Effector memory CD8-positive, alpha-beta T cell (primary cell): Measurements from ENCODE around the gene RIC8B.

Experiments
- ATAC-seq: fragments of 150-1000 bp; cut with Tn5 transposase; replicated peaks from 2 replicates; pipeline ENCODE4 v1.10.0; 2021; ENCODE audit warnings: mild to moderate bottlenecking, moderate library complexity
- DNase-seq, 3 experiments: peaks; one replicate each; pipeline ENCODE4 v3.0.0; 2021
- H3K27ac Mint-ChIP-seq, 2 donors: one replicate each; pipeline ENCODE4 v1.8.0; 2022; ENCODE audit warnings: mild to moderate bottlenecking in 2 of 2, mixed read lengths in 2 of 2, moderate library complexity in 2 of 2
- H3K27me3 Mint-ChIP-seq, 2 donors: one replicate each; pipeline ENCODE4 v1.8.0; 2022; ENCODE audit warnings: mixed read lengths in 2 of 2
- H3K36me3 Mint-ChIP-seq: one replicate; pipeline ENCODE4 v1.8.0; 2022; ENCODE audit warnings: mild to moderate bottlenecking, moderate library complexity, mixed read lengths; ENCODE audit not compliant: insufficient read depth
- H3K4me1 Mint-ChIP-seq, 2 donors: one replicate each; pipeline ENCODE4 v1.8.0; 2022; ENCODE audit warnings: low read depth in 2 of 2, mixed read lengths in 2 of 2
- H3K4me3 Mint-ChIP-seq, 2 donors: one replicate each; pipeline ENCODE4 v1.8.0; 2022; ENCODE audit warnings: mild to moderate bottlenecking in 2 of 2, mixed read lengths in 2 of 2, moderate library complexity in 2 of 2
- H3K9me3 Mint-ChIP-seq, 2 donors: one replicate each; pipeline ENCODE4 v1.8.0; 2022; ENCODE audit warnings: mixed read lengths in 2 of 2

RIC8B gene

GRCh38 chr12:106897981-106898901 is 123.8 kb downstream of the RIC8B start:
- no peak overlapping the region for H3K27ac Mint-ChIP-seq
- H3K36me3 Mint-ChIP-seq = no peaks in the 10 kb centered on the region
- no peaks in the 10 kb centered on the region for H3K9me3 Mint-ChIP-seq
- peaks cover 30 to 46% of the 10 kb centered on the region in 2 donors for H3K27me3 Mint-ChIP-seq
- no peak overlapping the region for H3K4me3 Mint-ChIP-seq
- H3K4me1 Mint-ChIP-seq = peaks cover 4 to 6% of the 10 kb centered on the region in 2 donors
- DNase-seq (no peak), ATAC-seq (no peak)

- Mint-ChIP-seq H3K9me3 (no peaks in the 10 kb centered on the region), H3K27me3 (peaks cover 40 to 55% of the 10 kb centered on the region in 2 donors), H3K27ac (no peak overlapping the region), H3K36me3 (no peaks in the 10 kb centered on the region), H3K4me3 (no peak overlapping the region), H3K4me1 (peaks cover 6% of the 10 kb centered on the region in 2 donors)
- DNase-seq (no peak), ATAC-seq (no peak)
These were observed 126.1 kb downstream of the RIC8B start for GRCh38 chr12:106900554-106900953.

- no peak overlapping the region for H3K4me3 Mint-ChIP-seq
- DNase-seq (no peak), ATAC-seq (no peak)
- H3K27ac Mint-ChIP-seq = no peak overlapping the region
- peaks cover 5 to 6% of the 10 kb centered on the region in 2 donors for H3K4me1 Mint-ChIP-seq
- no peaks in the 10 kb centered on the region for H3K36me3 Mint-ChIP-seq
- H3K27me3 Mint-ChIP-seq = peaks cover 41 to 63% of the 10 kb centered on the region in 2 donors
- no peaks in the 10 kb centered on the region for H3K9me3 Mint-ChIP-seq
These were observed 126.8 kb downstream of the RIC8B start for GRCh38 chr12:106901276-106901675.

- Mint-ChIP-seq H3K9me3 (no peaks in the 10 kb centered on the region), H3K4me3 (no peak overlapping the region), H3K4me1 (peaks cover 3 to 5% of the 10 kb centered on the region in 2 donors), H3K27me3 (peaks cover 48 to 70% of the 10 kb centered on the region in 2 donors), H3K36me3 (no peaks in the 10 kb centered on the region), H3K27ac (no peak overlapping the region)
- DNase-seq (no peak), ATAC-seq (no peak)
These were observed 127.6 kb downstream of the RIC8B start for GRCh38 chr12:106902053-106902452.

GRCh38 chr12:106903241-106903945 is 128.9 kb downstream of the RIC8B start:
- Mint-ChIP-seq H3K36me3 (no peaks in the 10 kb centered on the region), H3K4me1 (peaks cover 3 to 7% of the 10 kb centered on the region in 2 donors), H3K27ac (no peak overlapping the region), H3K27me3 (peaks cover 48 to 80% of the 10 kb centered on the region in 2 donors), H3K9me3 (no peaks in the 10 kb centered on the region), H3K4me3 (peak overlapping the region; percentile 32 to 66)
- DNase-seq (peak; percentile 44 to 56 (median 54)), ATAC-seq (peak; percentile 98)

GRCh38 chr12:106906715-106907114 is 132.2 kb downstream of the RIC8B start:
- ATAC-seq = no peak
- H3K27me3 Mint-ChIP-seq = peaks cover 33 to 50% of the 10 kb centered on the region in 2 donors

GRCh38 chr12:106907411-106907810 is 132.9 kb downstream of the RIC8B start:
- no peaks in the 10 kb centered on the region for H3K9me3 Mint-ChIP-seq
- no peak for ATAC-seq
- no peak overlapping the region for H3K4me3 Mint-ChIP-seq
- H3K4me1 Mint-ChIP-seq = peaks cover 10 to 12% of the 10 kb centered on the region in 2 donors
- H3K36me3 Mint-ChIP-seq = no peaks in the 10 kb centered on the region
- peaks cover 26 to 43% of the 10 kb centered on the region in 2 donors for H3K27me3 Mint-ChIP-seq
- no peak for DNase-seq
- no peak overlapping the region for H3K27ac Mint-ChIP-seq

More at GRCh38 chr12:106906715-106907114, 132.2 kb downstream of the RIC8B start:
- H3K4me1 Mint-ChIP-seq = peaks cover 10 to 12% of the 10 kb centered on the region in 2 donors
- no peaks in the 10 kb centered on the region for H3K9me3 Mint-ChIP-seq
- no peaks in the 10 kb centered on the region for H3K36me3 Mint-ChIP-seq
- DNase-seq = no peak
- peak overlapping the region in 1 of 2 donors; percentile 23 for H3K27ac Mint-ChIP-seq
- no peak overlapping the region for H3K4me3 Mint-ChIP-seq

- DNase-seq = no peak
- no peak for ATAC-seq
- Mint-ChIP-seq H3K4me1 (peaks cover 10% of the 10 kb centered on the region in 2 donors), H3K4me3 (no peak overlapping the region), H3K27me3 (peaks cover 22 to 39% of the 10 kb centered on the region in 2 donors), H3K9me3 (no peaks in the 10 kb centered on the region), H3K27ac (no peak overlapping the region), H3K36me3 (no peaks in the 10 kb centered on the region)
These were observed 133.4 kb downstream of the RIC8B start for GRCh38 chr12:106907846-106908245.

- Mint-ChIP-seq H3K4me1 (peaks cover 5 to 10% of the 10 kb centered on the region in 2 donors), H3K4me3 (no peak overlapping the region), H3K27me3 (peaks cover 16 to 32% of the 10 kb centered on the region in 2 donors), H3K36me3 (no peaks in the 10 kb centered on the region), H3K27ac (peak overlapping the region in 1 of 2 donors; percentile 16), H3K9me3 (no peaks in the 10 kb centered on the region)
- no peak for DNase-seq
- ATAC-seq = no peak
These were observed 134.1 kb downstream of the RIC8B start for GRCh38 chr12:106908561-106908960.

- no peaks in the 10 kb centered on the region for H3K9me3 Mint-ChIP-seq
- H3K4me1 Mint-ChIP-seq = peaks cover 11 to 16% of the 10 kb centered on the region in 2 donors
- H3K36me3 Mint-ChIP-seq = no peaks in the 10 kb centered on the region
- peak overlapping the region in 1 of 2 donors; percentile 20 for H3K27ac Mint-ChIP-seq
- DNase-seq (no peak), ATAC-seq (peak; percentile 32)
- H3K27me3 Mint-ChIP-seq = peaks cover 8 to 29% of the 10 kb centered on the region in 2 donors
- no peak overlapping the region for H3K4me3 Mint-ChIP-seq
These were observed 135.7 kb downstream of the RIC8B start for GRCh38 chr12:106910202-106910601.

GRCh38 chr12:106911581-106911980 is 137.1 kb downstream of the RIC8B start:
- Mint-ChIP-seq H3K27ac (no peak overlapping the region), H3K27me3 (peaks cover 4 to 15% of the 10 kb centered on the region in 2 donors), H3K9me3 (no peaks in the 10 kb centered on the region), H3K4me1 (peaks cover 18 to 23% of the 10 kb centered on the region in 2 donors), H3K36me3 (no peaks in the 10 kb centered on the region), H3K4me3 (no peak overlapping the region)
- ATAC-seq (no peak), DNase-seq (no peak)

GRCh38 chr12:106913456-106913855 is 139.0 kb downstream of the RIC8B start:
- Mint-ChIP-seq H3K4me3 (no peak overlapping the region), H3K27ac (no peak overlapping the region), H3K9me3 (no peaks in the 10 kb centered on the region), H3K4me1 (peaks cover 16 to 23% of the 10 kb centered on the region in 2 donors), H3K36me3 (no peaks in the 10 kb centered on the region), H3K27me3 (no peaks in the 10 kb centered on the region)
- ATAC-seq (no peak), DNase-seq (no peak)

GRCh38 chr12:106914796-106915634 is 140.5 kb downstream of the RIC8B start:
- Mint-ChIP-seq H3K9me3 (no peaks in the 10 kb centered on the region), H3K4me3 (no peak overlapping the region), H3K4me1 (peaks cover 18 to 26% of the 10 kb centered on the region in 2 donors), H3K27ac (peak overlapping the region in 1 of 2 donors; percentile 29), H3K36me3 (no peaks in the 10 kb centered on the region), H3K27me3 (peaks cover 5 to 9% of the 10 kb centered on the region in 2 donors)
- ATAC-seq = peak; percentile 58
- DNase-seq = no peak
